HG03439 (cell line): ENCODE results near the gene SLC25A12.

ENCODE experiments used
- ATAC-seq: cut with Tn5 transposase; IDR thresholded peaks from one replicate; pipeline ENCODE4 v1.9.1; 2021; ENCODE audit warnings: mild to moderate bottlenecking, moderate library complexity; ENCODE audit not compliant: unreplicated experiment

Gene SLC25A12

GRCh38 chr2:171889808-171890207 is 4.2 kb downstream of the SLC25A12 start:
- no peak for ATAC-seq

- no peak for ATAC-seq
These were observed 4.7 kb downstream of the SLC25A12 start for GRCh38 chr2:171889333-171889732.

- no peak for ATAC-seq
These were observed 10.7 kb downstream of the SLC25A12 start for GRCh38 chr2:171883275-171883893.

GRCh38 chr2:171882089-171882769 is 11.8 kb downstream of the SLC25A12 start:
- peak; percentile 64 for ATAC-seq

GRCh38 chr2:171880774-171881173 is 13.3 kb downstream of the SLC25A12 start:
- ATAC-seq = no peak

- ATAC-seq = no peak
These were observed 14.2 kb downstream of the SLC25A12 start for GRCh38 chr2:171879865-171880264.

- ATAC-seq = no peak
These were observed 15.5 kb downstream of the SLC25A12 start for GRCh38 chr2:171878481-171878993.

- no peak for ATAC-seq
These were observed 19.1 kb downstream of the SLC25A12 start for GRCh38 chr2:171874963-171875362.

- no peak for ATAC-seq
These were observed 19.5 kb downstream of the SLC25A12 start for GRCh38 chr2:171874517-171874916.

GRCh38 chr2:171864357-171864985 is 29.6 kb downstream of the SLC25A12 start:
- ATAC-seq = no peak

GRCh38 chr2:171862501-171862900 is 31.5 kb downstream of the SLC25A12 start:
- no peak for ATAC-seq

- ATAC-seq = no peak
These were observed 35.6 kb downstream of the SLC25A12 start for GRCh38 chr2:171858397-171858958.

- no peak for ATAC-seq
These were observed 38.6 kb downstream of the SLC25A12 start for GRCh38 chr2:171855401-171855800.

- no peak for ATAC-seq
These were observed 41.6 kb downstream of the SLC25A12 start for GRCh38 chr2:171852366-171852888.

GRCh38 chr2:171847627-171848026 is 46.4 kb downstream of the SLC25A12 start:
- ATAC-seq = no peak

GRCh38 chr2:171846894-171847293 is 47.1 kb downstream of the SLC25A12 start:
- ATAC-seq = no peak

- ATAC-seq = no peak
These were observed 52.0 kb downstream of the SLC25A12 start for GRCh38 chr2:171841996-171842395.

GRCh38 chr2:171837736-171838135 is 56.3 kb downstream of the SLC25A12 start:
- no peak for ATAC-seq

- ATAC-seq = no peak
These were observed 57.7 kb downstream of the SLC25A12 start for GRCh38 chr2:171836146-171836910.

GRCh38 chr2:171835386-171835785 is 58.7 kb downstream of the SLC25A12 start:
- no peak for ATAC-seq

- no peak for ATAC-seq
These were observed 59.8 kb downstream of the SLC25A12 start for GRCh38 chr2:171834286-171834685.
